ENCODE measurements around the gene LINGO3. TPM values are rescaled to one million over a fixed set of nuclear protein-coding genes. Genes with fewer than 3 reads are reported as not detected.
A peak's percentile ranks its signal among the peaks of the same experiment; 100 is the strongest.

Gene LINGO3
- total and polyA plus RNA-seq, 2 of the 4 experiments (the other 2 are of a cell fraction), result not detected

- no peaks in the 10 kb centered on the region; the same call in 1 of the 2 replicates for H3K9me1 ChIP-seq (ENCODE audit: insufficient read depth, low read length)
- ChIA-PET POLR2A (ENCODE audit: unreplicated experiment) (no interaction called here), CTCF (no interaction called here)
- WGBS, 2 experiments (ENCODE audit: extremely low coverage in 2 of 2, insufficient read length in 1 of 2), result 96% methylated on average over 10 of the region's 28 CpGs; no CpG with 5 or more reads in 1 of the 2 experiments
- peaks cover 31% of the 10 kb centered on the region for H3K36me3 ChIP-seq (ENCODE audit: control insufficient read depth, insufficient read depth, low read length)
- no peak for ATAC-seq (ENCODE audit: low read depth)
- no peak overlapping the region for H3K9ac ChIP-seq (ENCODE audit: low read depth, low read length)
- no peak overlapping the region for H3K14ac ChIP-seq (replicated peaks; ENCODE audit: low read depth, low read length)
- H3K4me2 ChIP-seq (ENCODE audit: low read depth, low read length), result no peak overlapping the region
- dilution Hi-C loops (cut with HindIII; ENCODE audit: low sequenced_read_pairs, unreplicated experiment) (no loop called here), in situ Hi-C loops (cut with MboI; ENCODE audit: low sequenced_read_pairs) (loop anchor here (10.0 kb wide), 1 partner anchor 338 kb away; no protein-coding TSS in a partner anchor), intact Hi-C loops (cut with micrococcal nuclease) (no loop called here)
- H3K18ac ChIP-seq (ENCODE audit: low read depth, low read length), result no peak overlapping the region
- BruUV-seq (replicated peaks), result no TSS peak
- peaks cover 7 to 42% of the 10 kb centered on the region in 2 experiments for H3K79me1 ChIP-seq (ENCODE audit: low read depth in 1 of 2, low read length in 2 of 2)
- no peak overlapping the region for H3K4me3 ChIP-seq (ENCODE audit: insufficient read depth, low read depth, low read length)
- no peak overlapping the region for H3K23ac ChIP-seq (ENCODE audit: low read depth, low read length)
- H3K9me3 ChIP-seq (ENCODE audit: control insufficient read depth, insufficient read depth, low read length), result no peaks in the 10 kb centered on the region
- H4K20me1 ChIP-seq (ENCODE audit: insufficient read depth, low read length), result peaks cover 56% of the 10 kb centered on the region
- no peak overlapping the region for H4K91ac ChIP-seq (ENCODE audit: insufficient read depth, low read depth, low read length)
- H3K27me3 ChIP-seq (ENCODE audit: control insufficient read depth, insufficient read depth, low read length), result no peaks in the 10 kb centered on the region
- no peak overlapping the region for H2BK120ac ChIP-seq (ENCODE audit: low read depth, low read length)
- no peak overlapping the region for H2BK20ac ChIP-seq (ENCODE audit: low read depth, low read length)
- DNase-seq, result no peak
- no peak overlapping the region for H4K8ac ChIP-seq (ENCODE audit: low read depth in 2 of 2, low read length in 2 of 2)
- H3K56ac ChIP-seq (ENCODE audit: extremely low read depth, insufficient read depth, low read length), result no peak overlapping the region
- no peak overlapping the region for H2BK5ac ChIP-seq (ENCODE audit: low read depth, low read length, poor library complexity, severe bottlenecking)
- no peak overlapping the region for H2AK5ac ChIP-seq (ENCODE audit: low read depth, low read length)
- H2BK15ac ChIP-seq (ENCODE audit: low read depth, low read length), result no peak overlapping the region
- peak overlapping the region; percentile 24 for H2AK9ac ChIP-seq (replicated peaks; ENCODE audit: low read depth, low read length, poor library complexity)
- no peak overlapping the region for H4K5ac ChIP-seq (ENCODE audit: low read depth, low read length)
- peaks cover 14% of the 10 kb centered on the region for H3K4me1 ChIP-seq (ENCODE audit: control insufficient read depth, insufficient read depth, low read length)
- H2AFZ ChIP-seq (replicated peaks; ENCODE audit: low read length, poor library complexity), result no peak overlapping the region
- TF ChIP-seq, protein P1, sequence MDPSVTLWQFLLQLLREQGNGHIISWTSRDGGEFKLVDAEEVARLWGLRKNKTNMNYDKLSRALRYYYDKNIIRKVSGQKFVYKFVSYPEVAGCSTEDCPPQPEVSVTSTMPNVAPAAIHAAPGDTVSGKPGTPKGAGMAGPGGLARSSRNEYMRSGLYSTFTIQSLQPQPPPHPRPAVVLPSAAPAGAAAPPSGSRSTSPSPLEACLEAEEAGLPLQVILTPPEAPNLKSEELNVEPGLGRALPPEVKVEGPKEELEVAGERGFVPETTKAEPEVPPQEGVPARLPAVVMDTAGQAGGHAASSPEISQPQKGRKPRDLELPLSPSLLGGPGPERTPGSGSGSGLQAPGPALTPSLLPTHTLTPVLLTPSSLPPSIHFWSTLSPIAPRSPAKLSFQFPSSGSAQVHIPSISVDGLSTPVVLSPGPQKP (IDR thresholded peaks at IDR 0.05; ENCODE audit: borderline replicate concordance, low read depth, low read length), result no peak
- TF ChIP-seq CEBPB (IDR thresholded peaks at IDR 0.05; ENCODE audit: low read depth, low read length), result no peak
- no peak for TF ChIP-seq MAZ (IDR thresholded peaks at IDR 0.05; ENCODE audit: borderline replicate concordance, low read depth, low read length)
- no peak for TF ChIP-seq MAFK (IDR thresholded peaks at IDR 0.05; ENCODE audit: low read depth, low read length)
- H3K4ac ChIP-seq (ENCODE audit: low read depth, low read length), result no peak overlapping the region
- no peak overlapping the region for H3K27ac ChIP-seq (ENCODE audit: insufficient read depth, low read length)
Observed at GRCh38 chr19:2276429-2276986, 31.4 kb downstream of the LINGO3 start.
